Astrocyte of the spinal cord (primary cell): Measurements from ENCODE around the gene PLEKHA5.

Source experiments
- DNase-seq: peaks from one replicate; pipeline ENCODE4 v3.0.0; 2011; ENCODE audit warnings: low read depth, low spot score
- H3K4me3 ChIP-seq: 2 replicates; pipeline ENCODE4 v1.5.1; 2011; ENCODE audit warnings: low read depth, mild to moderate bottlenecking, low read length, moderate library complexity
- CTCF ChIP-seq: IDR thresholded peaks from 2 replicates; pipeline ENCODE4 v1.5.1; 2012; ENCODE audit warnings: low read depth, mild to moderate bottlenecking, low read length, inconsistent platforms
- in situ Hi-C: cut with HindIII; loops from 2 replicates; pipeline ENCODE4 v1.10.0; 2017; ENCODE audit warnings: low sequenced_read_pairs

The PLEKHA5 gene

DNA sequence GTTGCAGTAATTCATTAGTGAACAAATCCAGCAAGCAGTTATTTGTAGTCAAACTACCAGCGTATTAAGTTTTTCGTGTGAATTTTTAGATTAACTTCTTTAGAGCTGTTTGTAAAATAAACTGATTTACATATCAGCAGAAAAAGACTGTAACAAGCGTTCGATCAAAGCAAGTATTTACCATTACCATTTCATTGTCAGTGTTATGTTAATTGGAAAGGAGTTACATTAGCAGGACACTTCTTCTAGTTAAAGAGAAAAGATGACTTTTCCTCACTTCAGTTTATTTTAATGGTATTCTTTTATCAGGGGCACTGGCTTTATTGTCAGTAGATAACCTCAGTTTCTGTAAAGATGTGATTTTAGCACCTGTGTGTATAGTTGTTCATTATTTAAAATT, 158.6 kb downstream of the PLEKHA5 start:
- no peak overlapping the region for H3K4me3 ChIP-seq
- no peak for TF ChIP-seq CTCF
- DNase-seq, result no peak
- in situ Hi-C loops, result no loop called here

DNA sequence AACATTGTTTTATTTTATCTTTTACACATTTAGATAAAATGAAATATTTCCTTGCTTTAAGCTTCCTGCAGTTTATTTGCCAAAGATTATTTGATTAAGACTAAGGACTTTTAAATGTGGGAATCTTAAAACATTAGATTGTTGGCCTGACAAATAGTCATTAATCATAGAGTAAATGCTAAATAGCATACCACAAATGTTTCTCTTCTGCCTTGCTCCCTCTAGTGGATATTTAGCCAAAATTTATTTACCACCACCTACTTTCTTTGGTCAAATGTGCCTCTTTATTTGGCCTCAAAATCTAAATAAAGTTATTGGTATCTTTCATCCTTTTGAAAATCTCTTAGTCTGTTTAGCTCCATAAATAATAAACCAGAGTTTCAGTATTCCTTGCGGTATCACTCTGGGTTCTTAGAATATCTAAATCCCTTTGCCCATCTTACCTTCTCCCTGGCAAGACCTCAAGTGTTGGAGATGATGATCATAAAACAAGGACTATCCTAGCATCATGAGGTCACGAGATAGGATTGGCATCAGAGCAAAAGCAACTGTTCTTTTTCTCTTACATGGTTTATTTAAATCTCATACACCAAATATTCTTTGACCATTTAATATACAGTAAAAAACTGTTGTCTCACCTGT, 159.2 kb downstream of the PLEKHA5 start:
- in situ Hi-C loops, result no loop called here
- peak; percentile 60 for DNase-seq
- peak; percentile 62 for TF ChIP-seq CTCF
- H3K4me3 ChIP-seq, result no peak overlapping the region

GRCh38 chr12:19298836-19299605, 169.5 kb downstream of the PLEKHA5 start:
- no peak for DNase-seq
- no peak for TF ChIP-seq CTCF
- in situ Hi-C loops, result no loop called here
- H3K4me3 ChIP-seq, result no peak overlapping the region

- peak; percentile 31 for DNase-seq
- in situ Hi-C loops, result no loop called here
- H3K4me3 ChIP-seq, result no peak overlapping the region
- no peak for TF ChIP-seq CTCF
Observed at GRCh38 chr12:19299765-19300164, 170.2 kb downstream of the PLEKHA5 start.

DNA sequence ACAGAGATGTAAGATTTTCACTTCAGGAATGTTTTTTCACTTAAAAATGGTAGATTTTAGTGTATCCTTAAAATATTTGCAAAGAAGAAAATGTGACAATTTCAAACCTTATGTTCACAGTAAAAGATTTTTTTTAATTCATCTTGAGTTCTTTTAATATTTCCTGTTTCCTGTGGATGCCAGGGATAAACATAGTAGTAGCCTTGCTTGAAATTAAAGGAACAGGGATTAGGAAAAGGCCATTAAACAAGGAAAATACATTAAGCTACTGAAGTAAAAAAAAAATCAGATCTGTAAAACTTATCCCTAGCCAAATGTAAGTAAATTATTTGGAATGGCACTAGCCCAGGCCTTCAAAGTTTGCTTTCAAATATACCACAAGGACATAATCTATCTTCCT, 171.7 kb downstream of the PLEKHA5 start:
- DNase-seq, result no peak
- no peak for TF ChIP-seq CTCF
- in situ Hi-C loops, result no loop called here
- no peak overlapping the region for H3K4me3 ChIP-seq

- DNase-seq, result no peak
- in situ Hi-C loops, result no loop called here
- H3K4me3 ChIP-seq, result no peak overlapping the region
- no peak for TF ChIP-seq CTCF
Observed at GRCh38 chr12:19301688-19302087, 172.2 kb downstream of the PLEKHA5 start.
